ENCODE data around the gene WDR37.
A peak's percentile ranks its signal among the peaks of the same experiment; 100 is the strongest.
"Not testable (repeated sequence)": the region's sequence is repeated elsewhere in the genome, so short reads cannot be mapped to it uniquely, and the experiment has no call there.

WDR37 gene

GRCh38 chr10:1043532-1043995, 12.6 kb upstream of the WDR37 start:
- DNase-seq, result peak in 3 of 6 experiments; percentile 27 to 41 (median 35)

DNA sequence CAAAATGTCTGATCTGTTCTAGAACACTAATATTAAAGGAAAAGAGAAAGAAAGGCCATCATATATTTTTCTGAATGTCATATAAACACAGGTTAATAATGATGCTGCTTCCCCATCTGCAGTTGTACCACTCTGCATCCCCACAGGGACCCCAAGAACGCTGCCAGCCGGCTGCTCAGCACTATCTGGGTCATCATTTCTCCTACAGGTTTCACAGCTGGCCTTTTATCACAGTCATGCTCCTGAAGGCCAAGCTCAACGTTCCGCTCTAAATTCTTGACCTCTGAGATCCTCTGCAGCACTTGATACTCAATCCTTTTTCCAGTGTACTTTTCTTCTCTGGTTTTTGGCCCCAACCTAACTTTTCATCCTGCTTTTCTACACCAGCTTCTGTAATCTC, 12.0 kb upstream of the WDR37 start:
- DNase-seq, result no peak

DNA sequence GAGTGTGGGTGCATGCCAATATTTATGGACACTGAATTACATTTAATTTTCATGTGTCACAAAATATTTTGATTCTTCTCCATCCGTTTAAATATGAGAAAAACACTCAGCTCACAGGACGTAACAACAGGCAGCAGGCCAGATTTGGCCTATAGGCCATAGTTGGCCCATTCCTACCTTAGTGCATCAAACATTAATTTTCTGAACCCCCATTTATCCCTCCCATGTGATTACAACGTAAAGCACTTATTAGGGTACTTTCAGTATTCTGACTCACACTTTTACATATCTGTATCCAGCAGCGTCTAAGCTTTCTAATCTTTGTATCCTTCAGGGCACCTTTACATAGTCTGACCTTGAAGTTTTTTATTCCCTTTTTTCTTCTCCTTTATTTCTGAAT, 11.2 kb upstream of the WDR37 start:
- DNase-seq, result no peak

- no peak for DNase-seq
These were observed 10.8 kb upstream of the WDR37 start for GRCh38 chr10:1045415-1045814.

DNA sequence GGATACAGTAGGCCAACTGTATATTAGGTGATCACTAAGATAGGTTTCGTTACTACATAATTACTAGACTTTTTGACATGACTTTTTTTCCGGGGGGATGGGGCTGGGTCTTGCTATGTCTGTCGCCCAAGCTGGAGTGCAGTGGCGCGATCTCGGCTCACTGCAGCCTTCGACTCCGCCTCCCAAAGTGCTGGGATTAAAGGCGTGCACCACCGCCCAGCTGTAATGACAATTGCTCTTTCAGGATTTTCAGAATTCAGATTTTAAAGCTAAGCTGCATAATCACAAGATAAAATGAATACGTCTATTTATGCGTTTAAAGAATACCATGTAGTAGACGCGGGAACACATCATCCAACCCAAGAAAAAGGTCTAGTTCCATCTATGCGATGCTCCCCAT, 8.2 kb upstream of the WDR37 start:
- no peak for DNase-seq

DNA sequence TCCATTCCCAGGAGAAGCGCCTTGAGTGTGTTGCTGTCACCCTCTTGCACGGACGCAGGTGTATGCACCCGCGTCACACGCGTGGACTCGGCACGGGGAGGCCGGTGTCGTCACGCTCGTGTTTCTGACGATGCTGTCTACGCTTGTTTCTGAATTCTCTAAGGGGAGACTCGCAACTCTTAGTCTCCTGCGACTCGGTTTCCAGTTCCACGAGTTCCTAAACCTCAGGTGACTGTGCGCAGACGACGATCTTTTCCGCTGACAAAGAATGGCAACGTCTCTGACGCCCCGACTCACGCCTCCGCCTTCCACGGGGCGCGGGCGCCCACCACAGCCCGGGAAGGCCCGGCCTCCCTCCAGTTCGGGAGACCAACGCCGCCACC, 7.8 kb upstream of the WDR37 start:
- DNase-seq, result peak; percentile 62 to 91 (median 78)

GRCh38 chr10:1048732-1049424, 7.3 kb upstream of the WDR37 start, which contains the start of gene IDI1:
Gene IDI1, minus strand, starts transcription at chr10:1049119. Its CDS starts 116 bp downstream, at chr10:1049003.
- peak; percentile 95 to 100 (median 97) for DNase-seq

DNA sequence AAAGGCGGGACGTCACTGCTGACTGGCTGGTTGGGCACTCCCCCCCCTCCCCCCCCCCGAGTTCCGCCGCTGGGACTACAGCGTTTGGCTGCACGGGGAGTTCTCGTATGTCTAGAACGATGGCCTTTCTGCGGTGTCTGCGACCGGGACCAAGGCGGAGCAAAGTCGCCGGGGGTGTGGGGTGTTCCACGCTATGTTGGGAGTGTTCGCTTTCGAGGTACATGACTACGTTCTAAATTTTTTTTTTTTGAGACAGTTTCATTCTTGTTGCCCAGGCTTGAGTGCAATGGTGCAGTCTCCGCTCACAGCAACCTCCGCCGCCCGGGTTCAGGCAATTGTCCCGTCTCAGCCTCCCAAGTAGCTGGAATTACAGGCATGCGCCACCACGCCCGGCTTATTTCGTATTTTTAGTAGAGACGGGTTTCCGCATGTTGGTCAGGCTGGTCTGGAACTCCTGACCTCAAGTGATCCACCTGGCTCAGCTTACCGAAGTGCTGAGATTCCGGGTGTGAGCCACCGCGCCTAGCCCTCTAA, 6.7 kb upstream of the WDR37 start:
- DNase-seq, result no peak

DNA sequence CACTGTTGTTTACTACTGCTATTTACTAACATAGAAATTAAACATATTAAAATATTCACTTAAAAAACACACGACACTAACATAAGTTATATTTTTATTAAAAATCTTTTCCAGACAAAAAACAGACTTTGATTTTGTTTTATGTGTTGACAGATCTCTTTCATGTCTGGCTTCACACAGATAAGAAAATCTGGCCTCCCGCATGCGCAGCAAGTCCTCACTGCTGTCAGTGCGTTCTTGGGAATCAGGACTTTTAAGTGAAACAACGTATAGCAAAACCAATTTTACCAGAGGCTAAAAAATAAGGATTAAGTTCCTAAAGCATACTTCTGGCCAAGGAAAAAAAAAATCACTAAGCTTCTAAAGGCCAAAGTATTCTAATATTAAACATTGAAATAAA, 6.0 kb upstream of the WDR37 start:
- peak in 4 of 6 experiments; percentile 15 to 49 (median 32) for DNase-seq

- DNase-seq, result peak in 5 of 6 experiments; percentile 32 to 50 (median 44)
These were observed 5.6 kb upstream of the WDR37 start for GRCh38 chr10:1050554-1050953.

- no peak for DNase-seq
These were observed 1.5 kb upstream of the WDR37 start for GRCh38 chr10:1054684-1055083.

- peak in 1 of 6 experiments; percentile 19 for DNase-seq
These were observed 997 bp downstream of the WDR37 start for GRCh38 chr10:1057106-1057657.

DNA sequence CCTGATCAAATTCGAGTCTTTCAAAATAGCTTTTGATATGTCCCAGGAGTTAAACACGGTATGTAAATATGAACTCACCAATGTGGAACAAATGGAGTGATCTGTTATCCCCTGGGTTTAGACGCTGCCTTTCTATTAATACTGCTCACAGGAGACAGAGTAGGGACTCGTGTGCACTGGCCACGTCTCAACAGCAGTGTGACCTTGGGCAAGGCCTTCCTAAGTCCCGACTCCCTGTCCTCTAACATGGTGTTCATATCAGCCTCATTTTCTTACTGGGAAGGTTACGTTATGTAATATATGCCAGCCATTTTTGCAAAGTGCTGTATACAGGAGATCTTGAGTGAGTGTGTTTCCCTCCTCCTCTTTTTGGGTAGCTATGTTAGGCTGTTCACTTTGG, 1.8 kb downstream of the WDR37 start:
- DNase-seq, result no peak

GRCh38 chr10:1059902-1060301, 3.7 kb downstream of the WDR37 start:
- DNase-seq, result no peak

- peak in 1 of 6 experiments; percentile 17 for DNase-seq
These were observed 6.0 kb downstream of the WDR37 start for GRCh38 chr10:1061930-1062774.

- peak in 3 of 6 experiments; percentile 47 to 55 (median 51) for DNase-seq
These were observed 7.2 kb downstream of the WDR37 start for GRCh38 chr10:1063232-1063865.

DNA sequence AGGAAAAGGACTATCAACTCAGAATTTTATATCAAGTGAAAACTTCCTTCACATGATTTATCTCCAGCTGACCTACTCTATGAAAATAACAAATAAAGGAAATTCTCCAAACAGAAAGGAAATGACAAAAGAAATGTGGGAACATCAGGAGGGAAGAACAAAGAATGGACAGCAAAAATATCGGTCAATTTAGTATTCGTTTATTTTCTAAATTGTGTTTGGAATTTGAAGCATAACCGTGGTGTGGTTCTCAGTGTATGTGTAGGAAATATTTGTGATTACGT, 8.7 kb downstream of the WDR37 start:
- no peak for DNase-seq

- DNase-seq, result not testable (repeated sequence)
These were observed 10.5 kb downstream of the WDR37 start for GRCh38 chr10:1066734-1067133.

DNA sequence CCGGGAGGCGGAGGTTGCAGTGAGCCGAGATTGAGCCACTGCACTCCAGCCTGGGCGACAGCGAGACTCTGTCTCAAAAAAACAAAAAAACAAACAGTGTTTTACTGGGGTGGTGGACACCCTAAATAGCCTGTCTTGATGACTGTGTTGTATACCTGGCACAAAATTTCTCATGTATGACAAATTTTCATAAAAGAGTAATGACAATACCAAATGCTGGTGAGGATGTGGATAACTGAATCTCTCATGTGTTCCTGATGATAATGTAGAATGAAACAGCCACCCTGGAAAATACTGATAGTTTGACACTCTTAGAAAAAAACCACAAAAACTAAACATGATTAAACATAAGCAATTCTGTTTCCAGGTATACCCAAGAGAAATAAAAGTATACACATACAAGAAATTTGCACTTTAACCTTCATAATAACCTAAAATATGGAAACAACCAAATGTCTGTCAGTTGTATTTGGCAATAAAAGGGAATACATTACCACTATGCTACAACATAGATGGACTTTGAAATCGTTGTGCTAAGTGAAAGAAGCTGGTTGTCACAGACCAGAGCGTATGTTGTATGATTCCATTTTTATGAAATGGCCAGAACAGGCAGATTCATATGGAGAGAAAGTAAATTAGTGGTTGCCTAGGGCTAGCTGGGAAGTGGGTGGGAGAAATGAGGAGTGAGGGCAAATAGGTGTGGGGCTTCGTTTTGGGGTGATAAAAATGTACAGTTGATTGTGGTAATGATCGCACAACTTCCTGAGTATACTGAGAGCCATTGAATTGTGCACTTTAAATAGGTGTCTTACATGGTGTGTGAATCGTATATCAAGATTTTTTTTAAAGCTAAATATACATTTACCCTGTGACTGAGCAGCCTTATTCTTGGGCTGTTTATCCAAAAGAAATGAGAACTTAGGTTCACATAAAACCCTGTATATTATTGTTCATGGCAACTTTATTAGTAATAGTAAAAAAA, 12.5 kb downstream of the WDR37 start:
- no peak for DNase-seq

DNA sequence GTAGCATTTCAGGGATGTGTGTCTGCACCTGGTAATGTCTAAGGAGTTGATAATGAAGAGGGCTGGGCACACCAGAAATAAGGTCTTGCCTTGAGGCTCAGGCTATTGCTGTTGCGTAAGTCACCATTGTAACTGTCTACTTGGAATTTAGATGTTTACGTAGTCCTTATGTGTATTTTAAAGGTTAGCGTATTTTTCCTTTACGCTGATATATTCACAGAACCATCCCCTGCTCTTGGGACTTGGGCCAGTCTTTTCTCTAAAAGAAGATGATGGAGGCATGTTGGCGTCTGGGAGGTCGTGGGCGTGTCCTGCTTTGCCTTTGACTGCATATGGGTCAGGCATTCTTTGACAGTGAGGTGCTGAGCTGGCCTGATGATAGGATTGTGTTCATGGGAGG, 14.7 kb downstream of the WDR37 start:
- no peak for DNase-seq

DNA sequence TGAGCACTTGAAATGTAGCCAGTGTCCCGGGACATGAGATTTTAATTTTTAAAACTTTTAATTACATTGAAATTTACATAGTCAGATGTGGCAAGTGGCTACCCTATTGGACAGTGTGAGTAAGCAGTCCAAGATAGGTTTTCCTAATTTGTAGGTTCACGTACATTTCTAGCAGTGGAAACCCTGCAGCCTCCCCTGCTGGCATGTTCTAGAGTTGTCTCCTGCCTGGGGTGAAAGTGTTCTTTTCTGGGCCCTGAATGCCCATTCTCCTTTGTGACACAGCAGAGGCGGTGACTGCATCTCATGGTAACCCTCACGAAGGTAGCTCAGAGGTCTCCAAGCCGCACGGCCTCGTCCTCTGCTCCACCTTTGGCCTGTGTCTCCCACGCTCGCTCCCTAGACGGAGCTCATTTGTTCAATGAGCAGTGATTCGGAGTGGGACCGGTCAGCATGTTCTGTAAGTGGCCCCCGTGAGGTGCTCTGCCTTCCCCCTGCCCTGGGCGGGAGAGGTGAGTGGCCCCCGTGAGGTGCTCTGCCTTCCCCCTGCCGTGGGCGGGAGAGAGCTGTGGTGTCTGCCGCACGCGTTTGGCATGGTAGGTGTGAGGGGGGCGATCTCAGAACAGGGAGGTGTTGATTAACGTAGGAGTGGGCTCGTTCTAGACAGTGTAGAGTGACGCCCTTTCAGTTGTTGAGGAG, 18.0 kb downstream of the WDR37 start:
- DNase-seq, result no peak
